DND-41 (cell line): Measurements from ENCODE around the gene PTPN1.

Experiments
- ATAC-seq: fragments of 200-7000 bp; cut with Tn5 transposase; 3 replicates; pipeline ENCODE4 v1.9.1; 2021; ENCODE audit warnings: low read depth; ENCODE audit not compliant: insufficient read depth
- DNase-seq: peaks from one replicate; pipeline ENCODE4 v3.0.0-alpha.2; 2020
- H2AFZ ChIP-seq: 2 replicates; pipeline ENCODE4 v1.6.0; 2012; ENCODE audit warnings: low read depth, low read length
- H3K27ac ChIP-seq: 2 replicates; pipeline ENCODE4 v1.5.1; 2012; ENCODE audit warnings: low read length, inconsistent platforms
- H3K27me3 ChIP-seq: fragments of 200-600 bp; sonication (generic); 2 replicates; pipeline ENCODE4 v1.6.0; 2012; ENCODE audit warnings: low read length, mild to moderate bottlenecking, inconsistent platforms; ENCODE audit not compliant: insufficient read depth, poor library complexity
- H3K36me3 ChIP-seq: 2 replicates; pipeline ENCODE4 v1.5.1; 2012; ENCODE audit warnings: low read length, inconsistent platforms; ENCODE audit not compliant: insufficient read depth
- H3K4me1 ChIP-seq: 2 replicates; pipeline ENCODE4 v1.5.1; 2012; ENCODE audit warnings: mild to moderate bottlenecking, low read length; ENCODE audit not compliant: insufficient read depth
- H3K4me2 ChIP-seq: 2 replicates; pipeline ENCODE4 v1.6.0; 2012; ENCODE audit warnings: mild to moderate bottlenecking, moderate library complexity, low read length, inconsistent platforms; ENCODE audit not compliant: insufficient read depth
- H3K4me3 ChIP-seq, 2 experiments: fragments of 200-600 bp in 1 of 2; shearing (Covaris generic) in 1 of 2; 2 replicates each; pipeline ENCODE4 v1.5.1; 2012 to 2016; ENCODE audit warnings: inconsistent platforms in 2 of 2, low read length in 2 of 2, mild to moderate bottlenecking in 2 of 2, low read depth in 1 of 2, moderate library complexity in 1 of 2
- H3K79me2 ChIP-seq: 2 replicates; pipeline ENCODE4 v1.6.0; 2012; ENCODE audit warnings: low read length, inconsistent platforms; ENCODE audit not compliant: insufficient read depth
- H3K9ac ChIP-seq: 2 replicates; pipeline ENCODE4 v1.6.0; 2012; ENCODE audit warnings: low read depth, mild to moderate bottlenecking, inconsistent platforms, low read length, moderate library complexity
- H3K9me3 ChIP-seq: 2 replicates; pipeline ENCODE4 v1.5.1; 2012; ENCODE audit warnings: low read length, moderate library complexity, mild to moderate bottlenecking, inconsistent platforms; ENCODE audit not compliant: insufficient read depth, severe bottlenecking
- H4K20me1 ChIP-seq: 2 replicates; pipeline ENCODE4 v1.6.0; 2012; ENCODE audit warnings: low read length; ENCODE audit not compliant: insufficient read depth
- EZH2 ChIP-seq: IDR thresholded peaks from 3 replicates; pipeline ENCODE4 v1.6.1; 2012; ENCODE audit warnings: borderline replicate concordance, low read depth, mild to moderate bottlenecking, moderate library complexity, low read length, inconsistent platforms; ENCODE audit not compliant: severe bottlenecking
- TF ChIP-seq, protein P1 (sequence below): IDR thresholded peaks from 2 replicates; pipeline ENCODE4 v1.5.1; 2012; ENCODE audit warnings: borderline replicate concordance, low read length, moderate library complexity, mild to moderate bottlenecking; ENCODE audit not compliant: poor library complexity, severe bottlenecking; ENCODE audit errors: extremely low read depth

Gene PTPN1

GRCh38 chr20:50628853-50629669 lies 118.9 kb downstream of the PTPN1 start:
- H3K9me3 ChIP-seq = no peaks in the 10 kb centered on the region
- ATAC-seq (no peak), DNase-seq (no peak)
- H3K36me3 ChIP-seq = no peaks in the 10 kb centered on the region
- no peak overlapping the region for H3K9ac ChIP-seq
- no peak overlapping the region for H3K4me2 ChIP-seq
- H3K27me3 ChIP-seq = peaks cover 2% of the 10 kb centered on the region
- H2AFZ ChIP-seq = no peak overlapping the region
- H3K27ac ChIP-seq = no peak overlapping the region
- H4K20me1 ChIP-seq = peaks cover 12% of the 10 kb centered on the region
- TF ChIP-seq, protein P1, sequence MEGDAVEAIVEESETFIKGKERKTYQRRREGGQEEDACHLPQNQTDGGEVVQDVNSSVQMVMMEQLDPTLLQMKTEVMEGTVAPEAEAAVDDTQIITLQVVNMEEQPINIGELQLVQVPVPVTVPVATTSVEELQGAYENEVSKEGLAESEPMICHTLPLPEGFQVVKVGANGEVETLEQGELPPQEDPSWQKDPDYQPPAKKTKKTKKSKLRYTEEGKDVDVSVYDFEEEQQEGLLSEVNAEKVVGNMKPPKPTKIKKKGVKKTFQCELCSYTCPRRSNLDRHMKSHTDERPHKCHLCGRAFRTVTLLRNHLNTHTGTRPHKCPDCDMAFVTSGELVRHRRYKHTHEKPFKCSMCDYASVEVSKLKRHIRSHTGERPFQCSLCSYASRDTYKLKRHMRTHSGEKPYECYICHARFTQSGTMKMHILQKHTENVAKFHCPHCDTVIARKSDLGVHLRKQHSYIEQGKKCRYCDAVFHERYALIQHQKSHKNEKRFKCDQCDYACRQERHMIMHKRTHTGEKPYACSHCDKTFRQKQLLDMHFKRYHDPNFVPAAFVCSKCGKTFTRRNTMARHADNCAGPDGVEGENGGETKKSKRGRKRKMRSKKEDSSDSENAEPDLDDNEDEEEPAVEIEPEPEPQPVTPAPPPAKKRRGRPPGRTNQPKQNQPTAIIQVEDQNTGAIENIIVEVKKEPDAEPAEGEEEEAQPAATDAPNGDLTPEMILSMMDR = no peak
- no peak for TF ChIP-seq EZH2
- no peak overlapping the region for H3K4me3 ChIP-seq
- H3K79me2 ChIP-seq = no peaks in the 10 kb centered on the region
- no peaks in the 10 kb centered on the region; the same call in 1 of the 2 replicates for H3K4me1 ChIP-seq

DNA sequence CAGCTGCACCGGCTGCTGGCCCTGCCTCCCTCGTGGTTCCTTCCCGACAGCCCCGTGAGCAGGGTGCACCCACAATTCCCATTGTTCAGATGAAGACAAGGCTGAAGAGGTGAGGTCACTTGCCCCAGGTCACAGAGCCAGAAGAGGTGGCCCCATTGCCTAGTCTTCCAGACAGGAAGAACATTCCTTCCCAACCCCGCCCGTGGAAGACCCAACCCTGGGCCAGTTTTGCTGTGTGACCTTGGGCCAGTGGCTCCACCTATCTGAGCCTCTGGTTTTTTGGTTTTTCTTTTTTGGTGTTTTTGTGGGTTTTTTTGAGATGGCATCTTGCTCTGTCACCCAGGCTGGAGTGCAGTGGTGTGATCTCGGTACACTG lies 119.5 kb downstream of the PTPN1 start:
- H4K20me1 ChIP-seq = peaks cover 16% of the 10 kb centered on the region
- H3K27ac ChIP-seq = no peak overlapping the region
- no peaks in the 10 kb centered on the region for H3K36me3 ChIP-seq
- no peaks in the 10 kb centered on the region; the same call in 1 of the 2 replicates for H3K4me1 ChIP-seq
- H3K9ac ChIP-seq = no peak overlapping the region
- H3K9me3 ChIP-seq = no peaks in the 10 kb centered on the region
- no peak overlapping the region for H2AFZ ChIP-seq
- no peak for TF ChIP-seq EZH2
- TF ChIP-seq, protein P1 = no peak
- H3K4me3 ChIP-seq = no peak overlapping the region
- DNase-seq (no peak), ATAC-seq (no peak)
- H3K27me3 ChIP-seq = peaks cover 2% of the 10 kb centered on the region
- H3K79me2 ChIP-seq = no peaks in the 10 kb centered on the region
- no peak overlapping the region for H3K4me2 ChIP-seq

DNA sequence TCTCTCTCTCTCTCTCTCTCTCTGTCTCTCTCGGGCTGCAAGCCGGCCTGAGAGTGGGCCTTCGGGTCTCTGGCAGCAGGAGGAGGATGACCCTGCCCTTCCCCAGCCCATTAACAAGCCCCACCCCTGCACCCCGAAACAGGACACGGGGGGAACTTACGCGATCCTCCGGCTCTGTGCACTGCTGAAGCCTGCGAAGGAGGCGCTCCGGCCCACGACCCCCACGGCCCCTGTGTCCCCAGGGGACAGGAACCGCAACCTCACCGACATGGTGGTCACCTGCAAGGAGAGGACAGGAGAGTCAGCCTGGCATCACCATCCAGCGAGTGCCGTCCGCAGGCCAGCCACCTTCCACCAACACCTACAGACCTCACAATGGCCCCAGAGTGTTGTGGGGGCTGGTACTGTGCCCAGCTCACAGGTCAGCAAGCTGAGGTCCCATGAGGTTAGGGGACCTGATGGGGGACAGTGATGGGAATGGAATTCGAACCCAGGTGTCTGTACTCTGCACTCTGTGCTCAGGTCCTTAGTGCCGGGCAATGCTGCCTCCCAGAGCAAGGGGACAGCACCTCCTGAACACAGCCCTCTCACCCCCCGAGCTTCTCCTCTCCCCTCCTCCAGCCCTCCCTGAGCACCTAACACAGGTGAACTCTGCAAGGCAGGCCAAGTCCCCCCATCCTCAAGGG lies 120.5 kb downstream of the PTPN1 start:
- ATAC-seq = no peak
- Histone ChIP-seq H3K4me3 (no peak overlapping the region), H4K20me1 (peaks cover 16% of the 10 kb centered on the region), H2AFZ (no peak overlapping the region), H3K9me3 (no peaks in the 10 kb centered on the region), H3K9ac (no peak overlapping the region), H3K27ac (no peak overlapping the region), H3K27me3 (peaks cover 2% of the 10 kb centered on the region), H3K4me2 (no peak overlapping the region), H3K79me2 (no peaks in the 10 kb centered on the region), H3K36me3 (no peaks in the 10 kb centered on the region), H3K4me1 (no peaks in the 10 kb centered on the region; the same call in 1 of the 2 replicates)
- DNase-seq = no peak
- no peak for TF ChIP-seq EZH2
- TF ChIP-seq, protein P1 = no peak
